ENCODE results near the gene DNAH2.

Gene DNAH2

GRCh38 chr17:7849751-7850504 lies 132.4 kb downstream of the DNAH2 start:
- DNase-seq (ENCODE audit: extremely low read depth, low read depth) = no peak
- no peak overlapping the region for H3K4me3 ChIP-seq (replicated peaks; ENCODE audit: low read depth, low read length)
- no peak for TF ChIP-seq CTCF (IDR thresholded peaks at IDR 0.05; ENCODE audit: low read depth, low read length, missing control alignments)

- no peak for TF ChIP-seq CTCF (IDR thresholded peaks at IDR 0.05; ENCODE audit: low read depth, low read length, missing control alignments)
- no peak overlapping the region for H3K4me3 ChIP-seq (replicated peaks; ENCODE audit: low read depth, low read length)
Observed at GRCh38 chr17:7850701-7851437, 133.3 kb downstream of the DNAH2 start.

GRCh38 chr17:7851438-7852261 lies 134.1 kb downstream of the DNAH2 start:
- DNase-seq (ENCODE audit: extremely low read depth, low read depth) = no peak
- peak; percentile 87 for TF ChIP-seq CTCF (IDR thresholded peaks at IDR 0.05; ENCODE audit: low read depth, low read length, missing control alignments)
- H3K4me3 ChIP-seq (replicated peaks; ENCODE audit: low read depth, low read length) = no peak overlapping the region

More at GRCh38 chr17:7850701-7851437, 133.3 kb downstream of the DNAH2 start:
- DNase-seq (ENCODE audit: extremely low read depth, low read depth) = no peak

DNA sequence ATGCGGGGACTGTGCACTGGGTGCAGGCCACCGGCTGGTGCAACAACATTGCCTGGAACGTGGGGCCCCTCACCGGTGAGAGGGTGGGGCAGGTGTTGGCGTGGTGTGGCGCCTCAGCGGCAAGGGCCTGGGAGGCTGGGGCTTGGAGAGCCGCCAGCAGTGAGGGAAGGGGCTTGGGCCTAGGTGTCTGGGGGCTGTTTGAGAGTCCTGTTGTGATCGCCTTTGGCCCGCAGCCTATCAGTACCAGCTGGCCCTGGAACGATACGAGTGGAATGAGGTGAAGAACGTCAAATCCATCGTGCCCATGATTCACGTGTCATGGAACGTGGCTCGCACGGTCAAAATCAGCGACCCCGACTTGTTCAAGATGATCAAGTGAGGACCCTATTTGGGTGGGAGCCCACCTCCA lies 134.7 kb downstream of the DNAH2 start:
- no peak for TF ChIP-seq CTCF (IDR thresholded peaks at IDR 0.05; ENCODE audit: low read depth, low read length, missing control alignments)
- no peak for DNase-seq (ENCODE audit: extremely low read depth, low read depth)
- H3K4me3 ChIP-seq (replicated peaks; ENCODE audit: low read depth, low read length) = no peak overlapping the region

- TF ChIP-seq CTCF (IDR thresholded peaks at IDR 0.05; ENCODE audit: low read depth, low read length, missing control alignments) = no peak
- no peak for DNase-seq (ENCODE audit: extremely low read depth, low read depth)
- H3K4me3 ChIP-seq (replicated peaks; ENCODE audit: low read depth, low read length) = no peak overlapping the region
Observed at GRCh38 chr17:7852919-7853690, 135.6 kb downstream of the DNAH2 start.

DNA sequence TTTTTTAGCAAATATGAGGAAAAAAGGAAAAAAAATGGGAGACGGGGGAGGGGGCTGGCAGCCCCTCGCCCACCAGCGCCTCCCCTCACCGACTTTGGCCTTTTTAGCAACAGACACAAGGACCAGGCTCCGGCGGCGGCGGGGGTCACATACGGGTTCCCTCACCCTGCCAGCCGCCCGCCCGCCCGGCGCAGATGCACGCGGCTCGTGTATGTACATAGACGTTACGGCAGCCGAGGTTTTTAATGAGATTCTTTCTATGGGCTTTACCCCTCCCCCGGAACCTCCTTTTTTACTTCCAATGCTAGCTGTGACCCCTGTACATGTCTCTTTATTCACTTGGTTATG lies 136.1 kb downstream of the DNAH2 start:
- DNase-seq (ENCODE audit: extremely low read depth, low read depth) = no peak
- TF ChIP-seq CTCF (IDR thresholded peaks at IDR 0.05; ENCODE audit: low read depth, low read length, missing control alignments) = no peak
- no peak overlapping the region for H3K4me3 ChIP-seq (replicated peaks; ENCODE audit: low read depth, low read length)

All from HFF-Myc (cell line).